ENCODE results near the gene AUTS2.

DNA sequence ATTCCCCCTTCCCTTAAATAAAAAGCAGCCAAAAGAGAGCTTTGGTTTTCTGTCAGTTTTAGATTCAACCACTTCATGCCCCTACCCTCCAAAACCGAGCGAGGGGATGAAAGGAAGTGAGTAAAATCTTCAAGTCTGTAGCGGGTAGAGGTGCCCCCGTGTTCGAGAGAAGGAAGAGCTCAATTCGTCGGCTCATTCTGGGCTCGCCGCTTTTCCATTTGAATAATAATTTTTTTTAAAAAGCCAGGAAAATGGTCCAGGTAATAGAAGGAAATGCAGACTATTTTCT lies 1097.5 kb downstream of the AUTS2 start:
- TF ChIP-seq CTCF (IDR thresholded peaks at IDR 0.05) (no peak), POLR2A (IDR thresholded peaks at IDR 0.05) (no peak)
